ENCODE measurements around the gene SAMD11. TPM values are rescaled to one million over a fixed set of nuclear protein-coding genes. Genes with fewer than 3 reads are reported as not detected.

SAMD11 gene
- total RNA-seq, 2 experiments from 2014 or later = not detected

DNA sequence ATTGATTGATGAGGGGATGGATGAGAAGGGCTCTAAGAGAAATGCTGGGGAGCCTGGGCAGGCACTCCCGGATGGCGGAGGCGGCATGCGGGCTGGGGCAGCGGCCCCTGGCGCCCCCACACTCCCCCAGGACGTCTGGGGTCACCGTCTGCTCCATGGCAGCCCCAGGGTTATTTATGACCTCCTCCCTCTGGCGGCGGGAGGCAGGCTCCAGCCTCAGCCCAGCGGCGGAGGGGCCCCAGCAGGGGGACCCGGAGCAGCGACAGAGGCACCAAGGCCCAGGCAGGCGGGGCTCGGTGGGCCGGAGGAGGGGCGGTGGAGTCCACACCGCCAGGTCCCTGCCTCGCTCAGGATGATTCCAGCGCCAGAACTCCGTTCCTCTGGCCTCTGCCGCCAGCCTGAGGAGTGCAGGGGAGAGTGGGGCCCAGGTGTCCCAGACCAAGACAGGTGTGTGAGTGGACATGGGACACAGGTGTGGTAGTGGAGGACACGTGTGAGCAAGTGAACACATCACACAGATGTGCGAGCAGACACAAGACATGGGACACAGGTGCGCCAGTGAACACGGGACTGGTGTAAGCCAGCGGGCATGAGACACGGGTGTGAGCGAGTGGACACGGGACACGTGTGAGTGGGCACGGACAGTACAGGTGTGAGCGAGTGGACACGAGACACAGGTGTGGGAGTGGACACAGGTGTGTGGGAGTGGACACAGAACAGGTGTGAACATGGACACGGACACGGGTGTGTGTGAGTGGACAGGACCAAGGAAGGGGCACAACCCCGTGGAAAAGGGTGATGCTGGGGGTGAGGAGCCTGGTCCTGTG, 2.5 kb upstream of the SAMD11 start:
- Mint-ChIP-seq H3K27ac (no peak overlapping the region), H3K4me3 (peak overlapping the region; percentile 48), H3K9me3 (no peaks in the 10 kb centered on the region), H3K27me3 (peaks cover 62% of the 10 kb centered on the region), H3K4me1 (ENCODE audit: low read depth) (peaks cover 17% of the 10 kb centered on the region), H3K36me3 (ENCODE audit: low read depth) (no peaks in the 10 kb centered on the region)
- ChIA-PET CTCF (interaction anchor here (1.4 kb wide), 1 partner anchor 16 kb away, joined by 4 read pairs; no protein-coding TSS in a partner anchor), POLR2A (no interaction called here)
- intact Hi-C loops (cut with DNase I, micrococcal nuclease) = loop anchor here in 1 of 2 experiments (2.0 kb wide), 1 partner anchor 16 kb away; no protein-coding TSS in a partner anchor
- no peaks in the 10 kb centered on the region for H3K36me3 ChIP-seq (ENCODE audit: insufficient read depth, low read length)
- peaks cover 44% of the 10 kb centered on the region for H3K4me1 ChIP-seq (ENCODE audit: insufficient read depth, low read length)
- no peak overlapping the region for H3K4me3 ChIP-seq (ENCODE audit: low read length)
- peak; percentile 55 for ATAC-seq (ENCODE audit: poor library complexity)
- H3K27me3 ChIP-seq (ENCODE audit: control insufficient read depth in 1 of 2, insufficient read depth in 2 of 2, low read length in 2 of 2) = peaks cover 43 to 57% of the 10 kb centered on the region in 2 experiments
- TF ChIP-seq CTCF (IDR thresholded peaks at IDR 0.05) = no peak
- no peak overlapping the region for H3K27ac ChIP-seq (ENCODE audit: low read depth in 1 of 2, low read length in 2 of 2)
- DNase-seq = peak in 8 of 14 experiments; percentile 25 to 76 (median 53)
- H3K9me3 ChIP-seq (ENCODE audit: control insufficient read depth in 1 of 2, insufficient read depth in 1 of 2, low read length in 2 of 2) = peaks cover 0 to 37% of the 10 kb centered on the region in 2 experiments

GRCh38 chr1:923991-924655, 400 bp downstream of the SAMD11 start:
- Histone ChIP-seq H3K4me3 (ENCODE audit: low read length) (no peak overlapping the region), H3K4me1 (ENCODE audit: insufficient read depth, low read length) (peaks cover 44% of the 10 kb centered on the region), H3K27ac (ENCODE audit: low read depth in 1 of 2, low read length in 2 of 2) (no peak overlapping the region), H3K27me3 (ENCODE audit: control insufficient read depth in 1 of 2, insufficient read depth in 2 of 2, low read length in 2 of 2) (peaks cover 51 to 61% of the 10 kb centered on the region in 2 experiments), H3K9me3 (ENCODE audit: control insufficient read depth in 1 of 2, insufficient read depth in 1 of 2, low read length in 2 of 2) (peaks cover 0 to 58% of the 10 kb centered on the region in 2 experiments), H3K36me3 (ENCODE audit: insufficient read depth, low read length) (no peaks in the 10 kb centered on the region)
- H3K4me3 Mint-ChIP-seq = no peak overlapping the region
- TF ChIP-seq CTCF (IDR thresholded peaks at IDR 0.05) = no peak
- ATAC-seq (ENCODE audit: poor library complexity) (peak; percentile 10), DNase-seq (no peak)
- intact Hi-C loops (cut with DNase I, micrococcal nuclease) = no loop called here
- POLR2A ChIA-PET = no interaction called here
- H3K27me3 Mint-ChIP-seq = peaks cover 58% of the 10 kb centered on the region
- CTCF ChIA-PET = no interaction called here
- H3K27ac Mint-ChIP-seq = no peak overlapping the region
- H3K9me3 Mint-ChIP-seq = no peaks in the 10 kb centered on the region
- no peaks in the 10 kb centered on the region for H3K36me3 Mint-ChIP-seq (ENCODE audit: low read depth)
- peaks cover 17% of the 10 kb centered on the region for H3K4me1 Mint-ChIP-seq (ENCODE audit: low read depth)

DNA sequence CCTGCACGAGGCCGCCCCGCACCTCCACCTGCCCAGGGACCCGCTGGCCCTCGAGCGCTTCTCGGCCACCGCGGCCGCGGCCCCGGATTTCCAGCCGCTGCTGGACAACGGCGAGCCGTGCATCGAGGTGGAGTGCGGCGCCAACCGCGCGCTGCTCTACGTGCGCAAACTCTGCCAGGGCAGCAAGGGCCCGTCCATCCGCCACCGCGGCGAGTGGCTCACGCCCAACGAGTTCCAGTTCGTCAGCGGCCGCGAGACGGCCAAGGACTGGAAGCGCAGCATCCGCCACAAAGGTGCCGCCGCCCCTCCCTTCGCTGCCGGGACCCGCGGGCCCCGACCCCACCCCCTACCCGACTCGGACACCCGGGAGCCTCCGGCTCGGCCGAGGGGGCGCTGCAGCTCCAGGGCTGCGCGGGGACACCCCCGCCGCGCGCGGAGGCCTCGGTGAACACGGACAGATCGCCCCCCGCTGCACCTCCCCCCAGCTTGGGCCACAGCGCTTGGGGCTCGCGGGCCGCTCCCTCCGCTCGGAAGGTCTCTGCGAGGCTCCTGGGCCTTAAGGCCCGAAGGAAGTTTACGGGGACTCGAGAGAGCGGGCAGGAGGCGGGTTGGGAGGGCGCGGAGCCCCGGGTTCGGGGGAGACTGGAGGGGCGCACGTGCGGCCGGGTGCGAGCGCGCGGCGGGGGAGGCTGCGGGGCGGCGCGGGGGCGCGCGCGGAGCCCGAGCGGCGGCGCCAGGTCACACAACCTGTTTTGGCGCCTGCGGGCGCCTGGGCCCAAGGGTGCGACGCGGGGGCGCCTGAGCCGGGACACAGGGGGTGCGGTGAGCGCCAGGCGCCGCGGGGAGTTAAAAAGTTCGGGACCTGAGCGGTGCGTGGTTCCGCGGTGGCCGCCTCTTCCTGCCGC, 1.2 kb downstream of the SAMD11 start:
- Histone ChIP-seq H3K4me1 (ENCODE audit: insufficient read depth, low read length) (peaks cover 44% of the 10 kb centered on the region), H3K27ac (ENCODE audit: low read depth in 1 of 2, low read length in 2 of 2) (no peak overlapping the region), H3K4me3 (ENCODE audit: low read length) (peak overlapping the region; percentile 14), H3K36me3 (ENCODE audit: insufficient read depth, low read length) (no peaks in the 10 kb centered on the region), H3K27me3 (ENCODE audit: control insufficient read depth in 1 of 2, insufficient read depth in 2 of 2, low read length in 2 of 2) (peaks cover 49 to 53% of the 10 kb centered on the region in 2 experiments), H3K9me3 (ENCODE audit: control insufficient read depth in 1 of 2, insufficient read depth in 1 of 2, low read length in 2 of 2) (peaks cover 0 to 59% of the 10 kb centered on the region in 2 experiments)
- DNase-seq (peak in 2 of 14 experiments; percentile 25 to 40), ATAC-seq (ENCODE audit: poor library complexity) (no peak)
- intact Hi-C loops (cut with DNase I, micrococcal nuclease) = no loop called here
- no peak for TF ChIP-seq CTCF (IDR thresholded peaks at IDR 0.05)
- H3K27ac Mint-ChIP-seq = no peak overlapping the region
- POLR2A ChIA-PET = no interaction called here
- peaks cover 17% of the 10 kb centered on the region for H3K4me1 Mint-ChIP-seq (ENCODE audit: low read depth)
- no peak overlapping the region for H3K4me3 Mint-ChIP-seq
- H3K27me3 Mint-ChIP-seq = peaks cover 62% of the 10 kb centered on the region
- H3K36me3 Mint-ChIP-seq (ENCODE audit: low read depth) = no peaks in the 10 kb centered on the region
- CTCF ChIA-PET = no interaction called here
- no peaks in the 10 kb centered on the region for H3K9me3 Mint-ChIP-seq
